Muscle of leg (tissue), 11 donors: ENCODE measurements around the gene KRTAP3-3. TPM values are rescaled to one million over a fixed set of nuclear protein-coding genes. Genes with fewer than 3 reads are reported as not detected.

Experiments
- DNase-seq: peaks from one replicate; pipeline ENCODE4 v3.0.0; 2013
- H3K27ac ChIP-seq: one replicate; pipeline ENCODE4 v1.5.1; 2013; ENCODE audit warnings: mild to moderate bottlenecking, low read length, control low read depth
- H3K27me3 ChIP-seq: one replicate; pipeline ENCODE4 v1.6.1; 2013; ENCODE audit warnings: low read length; ENCODE audit not compliant: control insufficient read depth, insufficient read depth
- H3K36me3 ChIP-seq: one replicate; pipeline ENCODE4 v1.6.1; 2013; ENCODE audit warnings: low read length; ENCODE audit not compliant: control insufficient read depth, insufficient read depth
- H3K4me1 ChIP-seq: one replicate; pipeline ENCODE4 v1.6.1; 2013; ENCODE audit warnings: low read length; ENCODE audit not compliant: control insufficient read depth, insufficient read depth
- H3K4me3 ChIP-seq: one replicate; pipeline ENCODE4 v1.5.1; 2013; ENCODE audit warnings: low read length, control low read depth
- H3K9me3 ChIP-seq: replicated peaks from 2 replicates; pipeline ENCODE4 v1.6.1; 2013; ENCODE audit warnings: low read depth, low read length; ENCODE audit not compliant: control insufficient read depth
- WGBS: methylation state at CpG from one replicate; pipeline ENCODE4 v1.1.5; 2013; ENCODE audit warnings: missing lambda C conversion rate; ENCODE audit not compliant: insufficient coverage; 5-methylcytosine and 5-hydroxymethylcytosine counted together
- polyA plus RNA-seq, 8 donors: library from polyadenylated mRNA; unstranded; fragments of 120-200 nt; gene quantifications; one replicate each; pipeline versions ENCODE4 v1.2.1 to v1.2.3, GENCODE V29; 2013; ENCODE audit warnings: inconsistent platforms in 1 of 8, low replicate concordance in 1 of 8; ENCODE audit not compliant: insufficient read length in 8 of 8, insufficient read depth in 1 of 8
- total RNA-seq: library from RNA; stranded (reverse); fragments of 120-200 nt; gene quantifications from one replicate; pipeline ENCODE4 v1.2.4, GENCODE V29; 2013

The KRTAP3-3 gene
- total and polyA plus RNA-seq, 9 donors = 0.40 TPM; not detected in 8

DNA sequence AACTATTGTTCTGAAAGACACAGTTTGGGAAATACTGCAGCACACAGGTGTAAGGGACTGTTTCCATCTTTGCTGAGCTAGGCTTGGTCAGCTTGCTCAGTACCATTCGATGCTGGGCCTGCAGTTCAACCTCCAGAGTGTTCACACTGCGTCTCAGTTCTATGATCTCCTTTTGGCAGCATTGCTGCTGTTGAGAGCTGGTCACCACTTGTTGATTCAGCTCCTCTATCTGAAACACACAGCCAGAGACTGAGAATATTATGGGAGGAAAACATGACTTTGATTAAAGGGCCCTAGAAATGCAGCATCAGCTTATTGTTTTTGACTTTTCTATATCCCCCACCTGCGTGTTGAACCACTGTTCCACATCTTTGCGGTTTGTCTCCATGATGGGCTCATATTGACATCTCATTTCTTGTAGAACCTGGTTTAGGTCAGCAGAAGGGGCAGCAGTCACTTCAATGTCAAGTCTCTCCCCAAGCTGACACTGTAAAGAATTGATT is 31.9 kb downstream of the KRTAP3-3 start:
- DNase-seq = no peak
- Histone ChIP-seq H3K4me1 (no peaks in the 10 kb centered on the region), H3K4me3 (no peak overlapping the region), H3K27me3 (peaks cover 7% of the 10 kb centered on the region), H3K9me3 (no peaks in the 10 kb centered on the region), H3K27ac (no peak overlapping the region), H3K36me3 (no peaks in the 10 kb centered on the region)
- WGBS = 100% methylated on average over 1 of the region's 4 CpGs

DNA sequence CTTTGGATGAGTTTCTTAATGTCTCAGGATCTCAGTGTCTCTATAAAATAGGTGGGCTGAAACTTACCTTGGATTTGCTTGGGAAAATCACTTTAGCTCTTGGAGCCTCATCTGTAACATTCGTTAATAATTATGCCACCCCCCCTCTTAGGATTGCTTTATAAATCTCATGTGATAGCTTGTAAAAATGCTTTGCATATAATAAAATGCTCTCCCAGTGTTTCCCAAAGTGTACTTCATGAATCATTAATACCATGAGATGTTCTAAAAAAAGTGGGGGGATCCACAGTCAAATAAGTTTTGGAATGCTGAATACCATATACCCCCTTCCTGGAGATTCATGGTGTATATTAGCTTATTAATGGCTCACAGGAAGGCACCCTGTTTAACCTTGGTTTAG is 32.4 kb downstream of the KRTAP3-3 start:
- Histone ChIP-seq H3K27ac (no peak overlapping the region), H3K36me3 (no peaks in the 10 kb centered on the region), H3K27me3 (peaks cover 7% of the 10 kb centered on the region), H3K9me3 (no peaks in the 10 kb centered on the region), H3K4me1 (no peaks in the 10 kb centered on the region), H3K4me3 (no peak overlapping the region)
- DNase-seq = no peak
- no CpG with 5 or more reads among the region's 1 CpG for WGBS

DNA sequence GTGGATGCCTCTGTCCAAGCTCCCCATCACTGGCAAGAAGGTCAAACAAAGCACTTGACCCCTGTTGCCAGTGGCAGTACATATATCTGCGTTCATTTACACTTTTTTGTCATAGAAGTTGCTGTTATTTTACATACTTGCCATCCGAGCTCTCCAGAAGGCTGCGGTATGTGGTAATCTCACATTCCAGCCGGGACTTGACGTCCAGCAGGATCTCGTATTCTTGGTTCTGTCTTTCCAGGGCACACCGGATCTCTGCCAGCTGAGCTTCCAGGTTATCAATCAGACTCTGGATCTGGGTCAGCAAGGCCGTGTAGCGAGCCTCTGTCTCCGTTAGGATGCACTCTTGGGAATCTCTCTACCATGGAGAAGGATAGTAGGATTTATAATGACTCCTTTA is 33.8 kb downstream of the KRTAP3-3 start:
- no peaks in the 10 kb centered on the region for H3K4me1 ChIP-seq
- WGBS = 86% methylated on average over 7 of the region's 10 CpGs
- peaks cover 5% of the 10 kb centered on the region for H3K27me3 ChIP-seq
- no peaks in the 10 kb centered on the region for H3K36me3 ChIP-seq
- no peak overlapping the region for H3K27ac ChIP-seq
- no peak overlapping the region for H3K4me3 ChIP-seq
- no peak for DNase-seq
- no peaks in the 10 kb centered on the region for H3K9me3 ChIP-seq

DNA sequence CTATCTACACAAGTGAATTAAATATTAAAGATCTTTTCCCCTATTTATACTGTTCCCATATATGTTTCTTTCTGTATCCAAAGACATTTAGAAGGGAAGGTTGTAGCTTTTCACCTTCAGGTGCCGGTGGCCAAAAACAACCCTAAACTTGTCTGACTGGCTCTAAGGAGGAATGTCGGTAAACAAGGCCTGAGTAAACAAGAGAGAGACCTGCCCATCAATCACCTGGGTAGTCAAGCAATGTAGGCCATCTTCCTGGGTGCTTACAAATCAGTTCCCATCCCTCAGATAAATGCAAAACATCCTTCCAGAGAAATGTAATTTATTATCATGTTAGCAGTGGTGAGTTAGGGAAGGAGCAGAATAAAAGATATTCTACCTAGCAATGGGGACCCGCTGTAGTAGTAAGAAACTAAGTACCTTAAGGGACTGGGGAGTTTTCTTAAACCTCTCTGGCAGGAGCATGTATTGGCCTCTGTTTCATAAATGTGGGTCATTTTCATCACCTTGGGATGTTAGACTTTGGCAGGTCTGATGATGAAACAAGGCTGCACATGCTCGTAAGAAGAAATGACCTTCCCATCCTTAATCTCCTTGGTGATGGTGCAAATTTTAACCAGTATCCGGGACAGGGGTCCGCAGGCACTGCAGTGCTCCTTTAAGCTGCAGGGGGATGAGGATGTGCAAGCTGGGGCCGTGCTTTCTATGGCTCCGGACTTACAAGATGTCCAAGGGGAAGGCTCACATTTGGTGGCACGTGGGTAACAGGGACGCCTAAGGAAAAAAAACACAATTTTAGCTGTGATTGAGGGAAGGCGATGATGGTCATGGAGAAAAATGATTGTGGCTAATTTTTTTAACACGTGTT is 35.6 kb downstream of the KRTAP3-3 start:
- DNase-seq = no peak
- no peaks in the 10 kb centered on the region for H3K9me3 ChIP-seq
- no peaks in the 10 kb centered on the region for H3K4me1 ChIP-seq
- no peaks in the 10 kb centered on the region for H3K36me3 ChIP-seq
- no peak overlapping the region for H3K4me3 ChIP-seq
- WGBS = 63% methylated on average over 4 of the region's 12 CpGs
- H3K27ac ChIP-seq = no peak overlapping the region
- peaks cover 5% of the 10 kb centered on the region for H3K27me3 ChIP-seq

DNA sequence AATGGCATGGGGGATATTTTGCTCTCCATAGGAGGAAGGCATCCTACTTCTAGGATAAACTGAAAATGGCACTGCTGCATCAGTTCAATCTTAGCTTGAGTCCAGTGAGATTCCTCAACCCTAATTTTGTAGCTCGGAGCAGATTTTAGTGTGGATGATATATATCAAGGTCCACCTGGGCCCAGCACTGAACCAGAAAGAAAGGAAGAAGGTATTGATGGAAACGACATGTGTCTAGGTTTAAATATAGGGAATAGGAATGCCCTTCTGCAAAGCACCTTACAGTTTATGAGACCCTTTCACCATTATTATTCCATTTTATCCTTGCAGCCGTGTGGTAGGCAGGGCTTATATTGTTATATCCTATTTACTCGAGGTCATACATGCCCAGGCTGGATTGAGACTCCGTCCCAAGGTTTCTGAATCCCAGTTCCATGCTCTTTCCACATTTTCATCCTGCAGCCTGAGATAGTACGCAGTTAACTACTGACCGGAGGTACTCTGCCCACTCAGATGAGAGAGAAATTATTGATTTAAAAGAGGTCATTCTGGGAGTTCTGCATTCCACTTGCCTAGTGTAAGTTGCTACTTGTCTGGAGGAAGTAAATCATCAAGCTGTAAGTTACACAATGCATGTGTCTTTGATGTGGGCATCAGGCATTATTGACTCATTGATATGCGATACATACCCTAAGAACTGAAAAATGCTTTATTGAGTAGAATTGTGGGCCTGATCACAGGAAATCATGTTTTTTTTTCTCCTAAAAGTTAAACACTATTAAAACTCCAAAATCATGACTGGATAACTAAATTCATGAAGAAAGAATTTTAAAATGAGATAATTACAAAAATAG is 37.3 kb downstream of the KRTAP3-3 start:
- Histone ChIP-seq H3K4me1 (peaks cover 3% of the 10 kb centered on the region), H3K27ac (no peak overlapping the region), H3K9me3 (no peaks in the 10 kb centered on the region), H3K4me3 (no peak overlapping the region), H3K36me3 (no peaks in the 10 kb centered on the region), H3K27me3 (peaks cover 3% of the 10 kb centered on the region)
- 60% methylated on average over 1 of the region's 8 CpGs for WGBS
- DNase-seq = no peak

DNA sequence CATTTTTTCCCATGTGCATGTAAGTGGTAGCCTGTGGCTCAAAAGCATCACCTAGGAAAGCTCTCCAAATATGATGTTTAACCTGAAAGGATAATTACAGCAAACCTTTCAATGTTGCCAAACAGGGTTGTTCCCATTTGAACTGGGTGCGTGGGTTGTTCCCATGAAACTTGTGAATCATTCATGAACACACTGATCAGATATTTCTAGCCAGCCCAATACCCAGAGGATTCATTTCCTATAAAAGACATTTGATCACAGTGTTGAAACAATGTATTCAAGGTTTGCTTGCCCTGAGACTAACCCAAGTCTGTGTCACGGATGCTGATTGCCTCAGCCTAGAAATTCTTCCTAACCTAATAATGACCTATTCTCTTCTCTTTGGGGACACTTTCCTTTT is 40.1 kb downstream of the KRTAP3-3 start:
- Histone ChIP-seq H3K36me3 (no peaks in the 10 kb centered on the region), H3K9me3 (no peaks in the 10 kb centered on the region), H3K4me3 (no peak overlapping the region), H3K27me3 (peaks cover 3% of the 10 kb centered on the region), H3K27ac (no peak overlapping the region), H3K4me1 (peaks cover 3% of the 10 kb centered on the region)
- WGBS = no CpG with 5 or more reads among the region's 2 CpGs
- no peak for DNase-seq

DNA sequence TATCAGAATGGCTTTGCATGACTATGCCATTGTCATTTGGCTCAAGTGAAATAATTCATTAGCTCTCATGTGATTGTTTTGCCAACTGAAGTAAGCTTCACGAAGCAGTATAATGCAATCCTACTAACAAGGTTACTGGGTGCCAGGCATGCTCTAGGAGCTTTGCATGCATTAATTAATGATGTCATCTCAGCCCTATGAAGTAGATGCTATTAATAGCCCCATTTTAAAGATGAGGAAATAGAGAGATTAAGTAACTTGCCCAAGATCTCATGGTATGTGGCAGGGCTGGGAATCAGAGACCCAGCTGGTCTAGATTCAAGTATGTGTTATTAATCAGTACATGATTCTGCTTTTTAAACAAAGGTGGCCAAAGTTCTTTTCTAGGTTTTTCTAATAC is 41.3 kb downstream of the KRTAP3-3 start:
- Histone ChIP-seq H3K27ac (no peak overlapping the region), H3K9me3 (no peaks in the 10 kb centered on the region), H3K27me3 (peaks cover 3% of the 10 kb centered on the region), H3K4me3 (no peak overlapping the region), H3K36me3 (no peaks in the 10 kb centered on the region), H3K4me1 (peaks cover 3% of the 10 kb centered on the region)
- DNase-seq = peak; percentile 30
- WGBS = no CpG with 5 or more reads among the region's 1 CpG

DNA sequence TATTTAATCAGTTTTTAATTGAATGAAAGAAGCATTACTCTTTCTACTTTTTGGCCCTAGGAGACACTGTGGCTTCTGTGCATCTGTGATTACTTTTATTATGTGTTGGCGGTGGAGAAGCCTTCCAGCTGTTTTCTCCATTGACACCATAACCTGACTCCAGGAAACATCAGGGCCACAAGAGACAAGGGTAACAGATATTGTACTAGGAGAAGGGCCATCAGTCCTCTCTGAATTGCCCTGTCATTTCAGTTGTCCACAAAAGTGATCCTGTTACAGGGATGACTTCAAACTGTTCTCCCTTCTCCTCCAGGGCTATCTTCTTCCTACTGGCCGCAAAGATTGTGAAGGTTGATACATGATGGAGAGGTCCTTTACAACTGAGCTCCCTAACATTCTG is 41.8 kb downstream of the KRTAP3-3 start:
- H3K36me3 ChIP-seq = no peaks in the 10 kb centered on the region
- no CpG with 5 or more reads among the region's 2 CpGs for WGBS
- DNase-seq = no peak
- H3K4me1 ChIP-seq = peaks cover 3% of the 10 kb centered on the region
- no peak overlapping the region for H3K4me3 ChIP-seq
- no peak overlapping the region for H3K27ac ChIP-seq
- H3K27me3 ChIP-seq = peaks cover 3% of the 10 kb centered on the region
- no peaks in the 10 kb centered on the region for H3K9me3 ChIP-seq

DNA sequence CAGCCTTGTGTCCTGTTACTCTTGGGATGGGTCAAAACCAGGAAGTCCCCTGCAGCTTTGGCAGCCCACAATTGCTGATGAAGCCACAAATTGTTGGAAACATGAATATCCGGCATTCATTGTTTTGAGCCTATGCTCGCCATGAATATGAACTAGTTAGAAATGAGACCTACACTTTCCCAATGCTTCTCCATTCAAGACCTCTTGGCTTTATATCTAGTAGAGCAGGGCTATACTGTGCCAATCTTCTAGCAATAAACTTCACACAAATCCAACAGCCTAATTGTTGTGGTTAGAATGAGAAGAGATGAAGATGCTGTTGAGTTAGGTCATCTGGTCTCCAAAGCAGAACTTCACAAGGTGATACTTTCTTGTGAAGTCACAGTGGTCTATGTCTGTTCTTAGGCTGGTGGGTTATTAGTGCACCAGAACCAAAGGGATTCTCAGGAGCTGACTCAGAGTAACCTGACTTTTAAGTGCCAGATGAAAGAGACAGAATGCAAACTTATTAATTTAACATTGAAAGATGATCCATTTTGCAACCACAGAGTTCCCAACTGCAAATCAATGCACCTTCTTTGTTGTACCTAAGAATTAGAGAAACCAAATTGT is 42.8 kb downstream of the KRTAP3-3 start:
- peaks cover 3% of the 10 kb centered on the region for H3K27me3 ChIP-seq
- H3K4me3 ChIP-seq = no peak overlapping the region
- no CpG with 5 or more reads among the region's 2 CpGs for whole genome bisulfite sequencing
- no peaks in the 10 kb centered on the region for H3K36me3 ChIP-seq
- H3K27ac ChIP-seq = no peak overlapping the region
- DNase-seq = no peak
- peaks cover 3% of the 10 kb centered on the region for H3K4me1 ChIP-seq
- H3K9me3 ChIP-seq = no peaks in the 10 kb centered on the region

DNA sequence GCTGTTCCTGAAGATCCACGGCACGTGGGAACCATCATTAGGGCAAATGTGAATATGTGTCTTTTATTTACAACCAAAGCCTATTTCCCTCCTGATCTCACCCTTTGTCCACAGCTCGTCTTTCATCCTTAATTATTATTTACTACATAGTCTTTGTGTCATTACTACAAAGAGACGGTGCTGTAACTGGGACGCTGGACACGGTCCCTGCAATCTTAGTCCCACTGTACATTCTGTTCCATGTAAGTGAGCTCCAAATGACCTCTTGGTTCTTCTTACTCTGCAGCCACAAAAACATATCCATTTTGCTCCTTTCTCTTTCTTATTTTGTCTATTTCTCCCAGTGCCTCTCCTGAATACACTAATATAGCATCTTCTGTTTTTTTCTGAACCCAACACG is 43.8 kb downstream of the KRTAP3-3 start:
- Histone ChIP-seq H3K4me1 (peaks cover 3% of the 10 kb centered on the region), H3K4me3 (no peak overlapping the region), H3K27ac (no peak overlapping the region), H3K9me3 (no peaks in the 10 kb centered on the region), H3K27me3 (peaks cover 6% of the 10 kb centered on the region), H3K36me3 (no peaks in the 10 kb centered on the region)
- 43% methylated on average over 3 of the region's 7 CpGs for WGBS
- no peak for DNase-seq
